Lower leg skin (tissue), 3 donors: Measurements from ENCODE around the gene CHD5.

Experiments used
- POLR2A ChIP-seq, 2 donors: fragments of 450-650 bp; IDR thresholded peaks; one replicate each; pipeline ENCODE4 v1.6.1; 2016 to 2017; ENCODE audit warnings: antibody characterized with exemption in 2 of 2, mild to moderate bottlenecking in 1 of 2, moderate library complexity in 1 of 2
- TF ChIP-seq, protein P1 (sequence below), 3 donors: fragments of 450-650 bp; IDR thresholded peaks; one replicate each; pipeline ENCODE4 v1.5.1; 2016; ENCODE audit warnings: antibody characterized with exemption in 3 of 3, mild to moderate bottlenecking in 3 of 3, moderate library complexity in 2 of 3

DNA sequence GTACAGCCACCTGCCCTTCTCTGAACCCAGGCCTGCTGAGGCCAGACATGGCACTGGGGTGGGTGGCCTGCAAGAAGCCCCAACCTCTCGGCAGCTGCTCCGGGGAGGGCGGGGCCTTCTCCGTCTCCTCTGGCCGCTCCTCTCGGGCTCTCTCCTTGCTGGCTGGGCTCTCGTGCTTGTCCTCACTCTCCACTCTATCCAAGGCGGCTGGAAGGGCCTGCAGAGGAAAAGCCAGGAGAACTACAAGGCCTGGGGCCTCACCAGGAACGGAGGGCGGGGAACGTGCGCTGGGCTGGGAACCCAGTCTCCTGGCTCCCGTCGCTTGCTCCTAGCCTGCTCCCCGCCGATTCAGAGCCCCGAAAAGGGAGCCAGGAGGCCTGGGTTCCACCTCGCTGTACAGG lies 59.1 kb downstream of the CHD5 start:
- TF ChIP-seq, protein P1, sequence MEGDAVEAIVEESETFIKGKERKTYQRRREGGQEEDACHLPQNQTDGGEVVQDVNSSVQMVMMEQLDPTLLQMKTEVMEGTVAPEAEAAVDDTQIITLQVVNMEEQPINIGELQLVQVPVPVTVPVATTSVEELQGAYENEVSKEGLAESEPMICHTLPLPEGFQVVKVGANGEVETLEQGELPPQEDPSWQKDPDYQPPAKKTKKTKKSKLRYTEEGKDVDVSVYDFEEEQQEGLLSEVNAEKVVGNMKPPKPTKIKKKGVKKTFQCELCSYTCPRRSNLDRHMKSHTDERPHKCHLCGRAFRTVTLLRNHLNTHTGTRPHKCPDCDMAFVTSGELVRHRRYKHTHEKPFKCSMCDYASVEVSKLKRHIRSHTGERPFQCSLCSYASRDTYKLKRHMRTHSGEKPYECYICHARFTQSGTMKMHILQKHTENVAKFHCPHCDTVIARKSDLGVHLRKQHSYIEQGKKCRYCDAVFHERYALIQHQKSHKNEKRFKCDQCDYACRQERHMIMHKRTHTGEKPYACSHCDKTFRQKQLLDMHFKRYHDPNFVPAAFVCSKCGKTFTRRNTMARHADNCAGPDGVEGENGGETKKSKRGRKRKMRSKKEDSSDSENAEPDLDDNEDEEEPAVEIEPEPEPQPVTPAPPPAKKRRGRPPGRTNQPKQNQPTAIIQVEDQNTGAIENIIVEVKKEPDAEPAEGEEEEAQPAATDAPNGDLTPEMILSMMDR (IDR thresholded peaks at IDR 0.05) = no peak
- no peak for TF ChIP-seq POLR2A (IDR thresholded peaks at IDR 0.05)
